Measurements from ENCODE around the gene SERPINE2.

The SERPINE2 gene

GRCh38 chr2:223935459-223936125, 103.5 kb downstream of the SERPINE2 start:
- H3K4me3 ChIP-seq (ENCODE audit: control insufficient read depth, low read depth, low read length) = no peak overlapping the region
- DNase-seq (ENCODE audit: low read depth) = no peak
- no peak for TF ChIP-seq CTCF (conservative IDR thresholded peaks at IDR 0.05; ENCODE audit: control insufficient read depth, insufficient read depth, low read depth, low read length)

GRCh38 chr2:223934870-223935269, 104.2 kb downstream of the SERPINE2 start:
- no peak for TF ChIP-seq CTCF (conservative IDR thresholded peaks at IDR 0.05; ENCODE audit: control insufficient read depth, insufficient read depth, low read depth, low read length)
- no peak overlapping the region for H3K4me3 ChIP-seq (ENCODE audit: control insufficient read depth, low read depth, low read length)
- DNase-seq (ENCODE audit: low read depth) = no peak

- no peak for DNase-seq (ENCODE audit: low read depth)
- TF ChIP-seq CTCF (conservative IDR thresholded peaks at IDR 0.05; ENCODE audit: control insufficient read depth, insufficient read depth, low read depth, low read length) = no peak
- no peak overlapping the region for H3K4me3 ChIP-seq (ENCODE audit: control insufficient read depth, low read depth, low read length)
Observed at GRCh38 chr2:223932816-223933800, 106.0 kb downstream of the SERPINE2 start.

GRCh38 chr2:223930103-223930976, 108.7 kb downstream of the SERPINE2 start:
- no peak for TF ChIP-seq CTCF (conservative IDR thresholded peaks at IDR 0.05; ENCODE audit: control insufficient read depth, insufficient read depth, low read depth, low read length)
- peak; percentile 20 for DNase-seq (ENCODE audit: low read depth)
- no peak overlapping the region for H3K4me3 ChIP-seq (ENCODE audit: control insufficient read depth, low read depth, low read length)

GRCh38 chr2:223929571-223930102, 109.4 kb downstream of the SERPINE2 start:
- no peak overlapping the region for H3K4me3 ChIP-seq (ENCODE audit: control insufficient read depth, low read depth, low read length)
- no peak for TF ChIP-seq CTCF (conservative IDR thresholded peaks at IDR 0.05; ENCODE audit: control insufficient read depth, insufficient read depth, low read depth, low read length)
- DNase-seq (ENCODE audit: low read depth) = no peak

All from fibroblast of mammary gland (primary cell).